ENCODE data around the gene SPAG8.

DNA sequence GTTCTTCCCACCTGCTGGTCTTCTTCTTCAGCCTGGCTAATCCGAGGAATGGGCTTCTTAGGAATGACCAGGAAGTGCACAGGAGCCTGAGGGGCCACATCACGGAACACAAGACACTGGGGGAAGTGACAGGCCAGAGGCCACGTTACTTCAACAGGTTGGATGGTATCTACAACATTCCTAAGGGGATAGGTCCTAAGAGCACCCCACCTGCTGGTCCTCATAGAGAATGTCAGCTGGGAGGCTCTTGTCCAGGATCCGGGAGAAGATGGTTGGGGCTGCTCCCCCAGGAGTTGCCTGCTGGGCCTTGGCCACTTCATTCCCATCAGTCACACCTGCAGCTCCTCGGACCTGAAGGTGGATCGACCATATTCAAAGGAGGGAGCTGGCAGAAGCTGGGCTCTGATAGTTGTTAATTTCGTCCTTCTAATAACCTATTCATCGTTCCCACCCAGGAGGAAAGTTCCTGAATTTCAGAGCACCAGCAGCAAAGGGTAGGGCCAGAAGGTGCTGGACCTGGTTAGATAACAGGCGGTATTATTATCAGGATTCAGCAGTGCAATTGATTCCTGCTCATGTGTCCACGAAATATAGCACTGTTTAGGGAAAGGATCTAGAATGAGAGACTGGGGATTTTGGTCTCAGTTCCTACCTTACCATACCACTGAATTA lies 1.5 kb upstream of the SPAG8 start:
- TF ChIP-seq, protein P1, sequence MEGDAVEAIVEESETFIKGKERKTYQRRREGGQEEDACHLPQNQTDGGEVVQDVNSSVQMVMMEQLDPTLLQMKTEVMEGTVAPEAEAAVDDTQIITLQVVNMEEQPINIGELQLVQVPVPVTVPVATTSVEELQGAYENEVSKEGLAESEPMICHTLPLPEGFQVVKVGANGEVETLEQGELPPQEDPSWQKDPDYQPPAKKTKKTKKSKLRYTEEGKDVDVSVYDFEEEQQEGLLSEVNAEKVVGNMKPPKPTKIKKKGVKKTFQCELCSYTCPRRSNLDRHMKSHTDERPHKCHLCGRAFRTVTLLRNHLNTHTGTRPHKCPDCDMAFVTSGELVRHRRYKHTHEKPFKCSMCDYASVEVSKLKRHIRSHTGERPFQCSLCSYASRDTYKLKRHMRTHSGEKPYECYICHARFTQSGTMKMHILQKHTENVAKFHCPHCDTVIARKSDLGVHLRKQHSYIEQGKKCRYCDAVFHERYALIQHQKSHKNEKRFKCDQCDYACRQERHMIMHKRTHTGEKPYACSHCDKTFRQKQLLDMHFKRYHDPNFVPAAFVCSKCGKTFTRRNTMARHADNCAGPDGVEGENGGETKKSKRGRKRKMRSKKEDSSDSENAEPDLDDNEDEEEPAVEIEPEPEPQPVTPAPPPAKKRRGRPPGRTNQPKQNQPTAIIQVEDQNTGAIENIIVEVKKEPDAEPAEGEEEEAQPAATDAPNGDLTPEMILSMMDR (IDR thresholded peaks at IDR 0.05): peak in 1 of 4 experiments; percentile 32
- TF ChIP-seq POLR2A (IDR thresholded peaks at IDR 0.05) (no peak), POLR2AphosphoS5 (IDR thresholded peaks at IDR 0.05) (no peak)
